ENCODE results near the gene TRH. TPM values are rescaled to one million over a fixed set of nuclear protein-coding genes. Genes with fewer than 3 reads are reported as not detected.

Gene TRH
- polyA plus RNA-seq, 6 donors from 2014 or later = not detected

- ATAC-seq (ENCODE audit: low read depth in 2 of 2) (no peak), DNase-seq (no peak)
- Mint-ChIP-seq H3K36me3 (no peaks in the 10 kb centered on the region), H3K9me3 (peaks cover 0 to 5% (median 2%) of the 10 kb centered on the region in 7 donors), H3K27me3 (peaks cover 0 to 18% (median 6%) of the 10 kb centered on the region in 3 donors), H3K4me1 (no peaks in the 10 kb centered on the region), H3K27ac (peak overlapping the region in 1 of 6 donors; percentile 4), H3K4me3 (no peak overlapping the region)
Measured at GRCh38 chr3:129947538-129948240, 26.8 kb upstream of the TRH start.

- Mint-ChIP-seq H3K27me3 (peaks cover 0 to 9% (median 0%) of the 10 kb centered on the region in 3 donors), H3K4me3 (no peak overlapping the region), H3K36me3 (no peaks in the 10 kb centered on the region), H3K9me3 (peaks cover 0 to 5% (median 2%) of the 10 kb centered on the region in 7 donors), H3K27ac (peak overlapping the region in 1 of 6 donors; percentile 59), H3K4me1 (peaks cover 5 to 8% (median 6%) of the 10 kb centered on the region in 3 donors)
- no peak for DNase-seq
- no peak for ATAC-seq (ENCODE audit: low read depth in 2 of 2)
Measured at GRCh38 chr3:129950318-129951046, 24.0 kb upstream of the TRH start.

- Mint-ChIP-seq H3K36me3 (no peaks in the 10 kb centered on the region), H3K9me3 (no peaks in the 10 kb centered on the region), H3K4me3 (no peak overlapping the region), H3K27ac (peak overlapping the region in 2 of 6 donors; percentile 37 to 39), H3K27me3 (peaks cover 0 to 5% (median 0%) of the 10 kb centered on the region in 3 donors), H3K4me1 (peaks cover 5 to 8% (median 6%) of the 10 kb centered on the region in 3 donors)
- DNase-seq = no peak
- no peak for ATAC-seq (ENCODE audit: low read depth in 2 of 2)
Measured at GRCh38 chr3:129952556-129953355, 21.8 kb upstream of the TRH start.

- DNase-seq = no peak
- peak overlapping the region in 2 of 6 donors; percentile 39 to 72 for H3K27ac Mint-ChIP-seq
- ATAC-seq (ENCODE audit: low read depth in 2 of 2) = no peak
- no peaks in the 10 kb centered on the region for H3K9me3 Mint-ChIP-seq
- H3K4me3 Mint-ChIP-seq = no peak overlapping the region
- H3K27me3 Mint-ChIP-seq = peaks cover 0 to 7% (median 0%) of the 10 kb centered on the region in 3 donors
- no peaks in the 10 kb centered on the region for H3K36me3 Mint-ChIP-seq
- H3K4me1 Mint-ChIP-seq = peaks cover 5 to 8% (median 6%) of the 10 kb centered on the region in 3 donors
Measured at GRCh38 chr3:129953621-129954020, 20.9 kb upstream of the TRH start.

GRCh38 chr3:129954514-129954913, 20.0 kb upstream of the TRH start:
- ATAC-seq (ENCODE audit: low read depth in 2 of 2) = peak in 1 of 2 donors; percentile 50
- Mint-ChIP-seq H3K9me3 (no peaks in the 10 kb centered on the region), H3K27me3 (peaks cover 0 to 9% (median 0%) of the 10 kb centered on the region in 3 donors), H3K4me3 (no peak overlapping the region), H3K36me3 (no peaks in the 10 kb centered on the region), H3K27ac (peak overlapping the region in 3 of 6 donors; percentile 4 to 94 (median 52)), H3K4me1 (peaks cover 5 to 8% (median 6%) of the 10 kb centered on the region in 3 donors)
- DNase-seq = no peak

- Mint-ChIP-seq H3K27ac (no peak overlapping the region), H3K27me3 (peaks cover 0 to 17% (median 0%) of the 10 kb centered on the region in 3 donors), H3K4me3 (no peak overlapping the region), H3K36me3 (no peaks in the 10 kb centered on the region), H3K9me3 (no peaks in the 10 kb centered on the region), H3K4me1 (peaks cover 5 to 8% (median 6%) of the 10 kb centered on the region in 3 donors)
- no peak for DNase-seq
- no peak for ATAC-seq (ENCODE audit: low read depth in 2 of 2)
Measured at GRCh38 chr3:129956936-129957335, 17.6 kb upstream of the TRH start.

- Mint-ChIP-seq H3K4me1 (peaks cover 5 to 6% (median 6%) of the 10 kb centered on the region in 3 donors), H3K9me3 (no peaks in the 10 kb centered on the region), H3K27ac (no peak overlapping the region), H3K27me3 (peaks cover 0 to 17% (median 0%) of the 10 kb centered on the region in 3 donors), H3K36me3 (no peaks in the 10 kb centered on the region), H3K4me3 (no peak overlapping the region)
- DNase-seq = no peak
- no peak for ATAC-seq (ENCODE audit: low read depth in 2 of 2)
Measured at GRCh38 chr3:129958755-129959154, 15.8 kb upstream of the TRH start.

GRCh38 chr3:129961141-129961541, 13.4 kb upstream of the TRH start:
- no peak for ATAC-seq (ENCODE audit: low read depth in 2 of 2)
- H3K9me3 Mint-ChIP-seq = no peaks in the 10 kb centered on the region
- H3K27ac Mint-ChIP-seq = peak overlapping the region in 1 of 6 donors; percentile 75
- no peak for DNase-seq
- no peaks in the 10 kb centered on the region for H3K36me3 Mint-ChIP-seq
- no peaks in the 10 kb centered on the region for H3K4me1 Mint-ChIP-seq
- H3K27me3 Mint-ChIP-seq = peaks cover 0 to 17% (median 0%) of the 10 kb centered on the region in 3 donors
- no peak overlapping the region for H3K4me3 Mint-ChIP-seq

- Mint-ChIP-seq H3K27me3 (peaks cover 0 to 17% (median 0%) of the 10 kb centered on the region in 3 donors), H3K9me3 (no peaks in the 10 kb centered on the region), H3K4me1 (no peaks in the 10 kb centered on the region), H3K4me3 (no peak overlapping the region), H3K36me3 (no peaks in the 10 kb centered on the region), H3K27ac (peak overlapping the region in 1 of 6 donors; percentile 37)
- ATAC-seq (ENCODE audit: low read depth in 2 of 2) (no peak), DNase-seq (no peak)
Measured at GRCh38 chr3:129962600-129962999, 11.9 kb upstream of the TRH start.

- no peak for ATAC-seq (ENCODE audit: low read depth in 2 of 2)
- no peaks in the 10 kb centered on the region for H3K36me3 Mint-ChIP-seq
- no peak overlapping the region for H3K4me3 Mint-ChIP-seq
- no peaks in the 10 kb centered on the region for H3K9me3 Mint-ChIP-seq
- no peak for DNase-seq
- H3K27ac Mint-ChIP-seq = no peak overlapping the region
- H3K27me3 Mint-ChIP-seq = peaks cover 6 to 10% (median 7%) of the 10 kb centered on the region in 3 donors
- no peaks in the 10 kb centered on the region for H3K4me1 Mint-ChIP-seq
Measured at GRCh38 chr3:129965937-129966336, 8.6 kb upstream of the TRH start.

GRCh38 chr3:129966876-129967275, 7.6 kb upstream of the TRH start:
- H3K4me3 Mint-ChIP-seq = no peak overlapping the region
- H3K36me3 Mint-ChIP-seq = no peaks in the 10 kb centered on the region
- peaks cover 13 to 18% (median 16%) of the 10 kb centered on the region in 3 donors for H3K27me3 Mint-ChIP-seq
- no peak overlapping the region for H3K27ac Mint-ChIP-seq
- ATAC-seq (ENCODE audit: low read depth in 2 of 2) = no peak
- H3K9me3 Mint-ChIP-seq = no peaks in the 10 kb centered on the region
- no peak for DNase-seq
- no peaks in the 10 kb centered on the region for H3K4me1 Mint-ChIP-seq

- no peak for DNase-seq
- no peaks in the 10 kb centered on the region for H3K9me3 Mint-ChIP-seq
- no peaks in the 10 kb centered on the region for H3K4me1 Mint-ChIP-seq
- peaks cover 22 to 27% (median 25%) of the 10 kb centered on the region in 3 donors for H3K27me3 Mint-ChIP-seq
- no peak for ATAC-seq (ENCODE audit: low read depth in 2 of 2)
- H3K4me3 Mint-ChIP-seq = no peak overlapping the region
- H3K36me3 Mint-ChIP-seq = no peaks in the 10 kb centered on the region
- no peak overlapping the region for H3K27ac Mint-ChIP-seq
Measured at GRCh38 chr3:129967761-129968160, 6.8 kb upstream of the TRH start.

- ATAC-seq (ENCODE audit: low read depth in 2 of 2) (no peak), DNase-seq (no peak)
- H3K36me3 Mint-ChIP-seq = peaks cover 0 to 8% of the 10 kb centered on the region in 2 donors
- no peaks in the 10 kb centered on the region for H3K9me3 Mint-ChIP-seq
- H3K27me3 Mint-ChIP-seq = peaks cover 45 to 59% (median 57%) of the 10 kb centered on the region in 3 donors
- no peak overlapping the region for H3K4me3 Mint-ChIP-seq
- H3K27ac Mint-ChIP-seq = no peak overlapping the region
- H3K4me1 Mint-ChIP-seq = peaks cover 9 to 19% (median 14%) of the 10 kb centered on the region in 3 donors
Measured at GRCh38 chr3:129971351-129972052, 3.0 kb upstream of the TRH start.

Measured in naive B cell (primary cell).